Prostate gland (tissue), 2 donors: Measurements from ENCODE around the gene THSD4.

Experiments used
- CTCF ChIP-seq, 4 experiments: fragments of 200-600 bp in 2 of 4; fragments of 450-650 bp in 2 of 4; sonication (generic) in 2 of 4; IDR thresholded peaks; 1 replicate in 3 of 4; 2 replicates in 1 of 4; pipeline ENCODE4 v1.5.1; 2016 to 2019; ENCODE audit warnings: antibody characterized with exemption in 4 of 4, mild to moderate bottlenecking in 2 of 4, moderate library complexity in 2 of 4
- POLR2A ChIP-seq: fragments of 450-650 bp; IDR thresholded peaks from one replicate; pipeline ENCODE4 v1.6.1; 2016; ENCODE audit warnings: antibody characterized with exemption, mild to moderate bottlenecking
- POLR2AphosphoS5 ChIP-seq: sonication (generic); formaldehyde crosslinking; IDR thresholded peaks from one replicate; pipeline ENCODE4 v1.6.1; 2017; ENCODE audit warnings: antibody characterized with exemption

- TF ChIP-seq CTCF (IDR thresholded peaks at IDR 0.05), result peak in 1 of 4 experiments; percentile 4
- no peak for TF ChIP-seq POLR2A
- peak; percentile 59 for TF ChIP-seq POLR2AphosphoS5
These were observed 28.4 kb downstream of the THSD4 start for GRCh38 chr15:71143373-71144310.
